Subcutaneous abdominal adipose tissue (tissue), 5 donors: ENCODE data around the gene NRG3.
"Not testable (repeated sequence)": the region's sequence is repeated elsewhere in the genome, so short reads cannot be mapped to it uniquely, and the experiment has no call there.

Experiments
- H3K27ac ChIP-seq: one replicate; pipeline ENCODE4 v1.7.0; 2013; ENCODE audit warnings: low read depth, mild to moderate bottlenecking, inconsistent platforms, low read length, moderate library complexity
- H3K27me3 ChIP-seq, 5 donors: one replicate each; pipeline ENCODE4 v1.7.0; 2013; ENCODE audit warnings: low read length in 5 of 5, inconsistent platforms in 1 of 5; ENCODE audit not compliant: control insufficient read depth in 5 of 5, insufficient read depth in 4 of 5
- H3K36me3 ChIP-seq, 5 donors: one replicate each; pipeline ENCODE4 v1.7.0; 2013; ENCODE audit warnings: low read length in 5 of 5; ENCODE audit not compliant: control insufficient read depth in 5 of 5, insufficient read depth in 5 of 5
- H3K4me1 ChIP-seq, 5 donors: one replicate each; pipeline ENCODE4 v1.7.0; 2013; ENCODE audit warnings: low read length in 5 of 5, mild to moderate bottlenecking in 3 of 5, moderate library complexity in 1 of 5; ENCODE audit not compliant: control insufficient read depth in 5 of 5, insufficient read depth in 5 of 5
- H3K4me3 ChIP-seq, 5 donors: one replicate each; pipeline ENCODE4 v1.7.0; 2013; ENCODE audit warnings: low read length in 5 of 5, low read depth in 1 of 5
- H3K9ac ChIP-seq, 5 donors: one replicate each; pipeline ENCODE4 v1.7.0; 2013; ENCODE audit warnings: low read length in 5 of 5, mild to moderate bottlenecking in 4 of 5, moderate library complexity in 3 of 5
- H3K9me3 ChIP-seq, 5 donors: one replicate each; pipeline ENCODE4 v1.7.0; 2013; ENCODE audit warnings: low read length in 5 of 5; ENCODE audit not compliant: control insufficient read depth in 5 of 5
- donor health status: healthy.
- donor health status: healthy.
- donor health status: healthy.
- donor health status: healthy.
- donor health status: healthy.

Gene NRG3

GRCh38 chr10:82678451-82678850, 803.5 kb downstream of the NRG3 start:
- H3K36me3 ChIP-seq, H3K4me1 ChIP-seq, H3K9ac ChIP-seq, H3K27ac ChIP-seq, H3K9me3 ChIP-seq, H3K4me3 ChIP-seq, H3K27me3 ChIP-seq: not testable (repeated sequence)

- no peaks in the 10 kb centered on the region for H3K36me3 ChIP-seq
- H3K4me3 ChIP-seq = no peak overlapping the region
- no peaks in the 10 kb centered on the region for H3K4me1 ChIP-seq
- H3K27ac ChIP-seq = no peak overlapping the region
- no peak overlapping the region for H3K9ac ChIP-seq
- peaks cover 0 to 6% (median 0%) of the 10 kb centered on the region in 5 donors for H3K9me3 ChIP-seq
- H3K27me3 ChIP-seq = no peaks in the 10 kb centered on the region
These were observed 805.6 kb downstream of the NRG3 start for GRCh38 chr10:82680608-82681007.

DNA sequence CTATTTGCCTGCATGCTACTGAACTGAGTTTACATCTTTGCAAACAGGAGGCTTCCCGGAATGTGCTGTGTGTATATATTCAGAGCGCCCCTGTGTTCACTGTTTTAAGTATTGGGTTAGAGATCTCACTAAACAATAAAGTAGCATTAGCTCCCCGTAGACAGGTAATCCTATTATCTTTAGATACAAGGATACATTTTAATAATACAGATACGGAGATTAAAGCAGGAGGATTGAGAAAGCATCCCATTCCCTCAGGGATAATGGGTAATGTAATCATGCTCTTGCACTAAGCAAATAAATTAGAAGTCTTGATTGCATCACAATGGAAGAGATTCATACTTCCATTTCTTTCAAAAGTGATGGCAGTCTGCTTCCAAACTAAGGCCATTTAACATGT, 809.0 kb downstream of the NRG3 start:
- Histone ChIP-seq H3K36me3 (no peaks in the 10 kb centered on the region), H3K27me3 (no peaks in the 10 kb centered on the region), H3K9ac (no peak overlapping the region), H3K4me1 (no peaks in the 10 kb centered on the region), H3K9me3 (no peaks in the 10 kb centered on the region), H3K27ac (no peak overlapping the region), H3K4me3 (no peak overlapping the region)

DNA sequence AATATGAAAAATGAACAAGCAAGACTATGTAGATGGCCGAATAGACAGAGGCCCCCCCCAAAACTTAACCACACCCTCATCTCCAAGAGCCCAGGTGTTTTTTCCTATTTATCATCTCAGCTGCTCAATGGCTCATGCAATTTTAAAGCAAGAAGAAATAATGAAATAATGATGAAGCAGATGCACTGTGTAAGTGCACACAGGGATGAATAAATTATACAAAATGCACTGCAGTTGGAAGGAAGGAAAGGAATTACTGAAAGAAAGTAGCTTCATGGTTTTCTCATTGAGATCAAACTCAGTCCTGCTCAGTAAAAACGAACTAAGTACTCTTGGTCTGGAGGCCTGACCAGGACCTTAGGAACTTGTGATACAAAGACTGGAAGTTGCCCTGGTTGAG, 810.1 kb downstream of the NRG3 start:
- no peak overlapping the region for H3K9ac ChIP-seq
- H3K9me3 ChIP-seq = no peaks in the 10 kb centered on the region
- H3K27me3 ChIP-seq = no peaks in the 10 kb centered on the region

DNA sequence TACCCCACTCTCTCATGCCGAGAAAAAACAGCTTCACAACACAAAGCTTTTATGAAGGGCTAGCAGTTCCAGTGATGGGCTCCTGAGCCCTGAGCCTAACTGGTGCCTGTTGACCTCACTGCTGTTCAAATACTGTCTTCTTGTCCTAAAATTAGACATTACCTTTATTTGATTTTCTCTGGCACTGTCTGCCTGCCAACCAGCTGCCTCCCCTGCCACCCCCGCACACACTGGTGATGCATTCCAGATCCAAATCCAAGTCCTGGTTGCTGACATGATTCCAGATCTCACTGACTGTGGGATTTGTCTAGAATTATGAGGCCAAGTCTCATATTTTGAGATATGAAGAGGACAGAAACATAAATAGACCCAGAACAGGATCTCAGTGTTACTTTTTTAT, 816.2 kb downstream of the NRG3 start:
- Histone ChIP-seq H3K27me3 (no peaks in the 10 kb centered on the region), H3K4me1 (no peaks in the 10 kb centered on the region), H3K9me3 (peaks cover 0 to 6% (median 4%) of the 10 kb centered on the region in 5 donors), H3K4me3 (no peak overlapping the region), H3K27ac (no peak overlapping the region), H3K36me3 (no peaks in the 10 kb centered on the region), H3K9ac (no peak overlapping the region)

More for the DNA sequence above, 810.1 kb downstream of the NRG3 start:
- Histone ChIP-seq H3K36me3 (no peaks in the 10 kb centered on the region), H3K27ac (no peak overlapping the region), H3K4me1 (no peaks in the 10 kb centered on the region), H3K4me3 (no peak overlapping the region)

- Histone ChIP-seq H3K36me3 (no peaks in the 10 kb centered on the region), H3K4me3 (no peak overlapping the region), H3K4me1 (no peaks in the 10 kb centered on the region), H3K9me3 (peaks cover 0 to 6% (median 4%) of the 10 kb centered on the region in 5 donors), H3K27ac (no peak overlapping the region), H3K27me3 (no peaks in the 10 kb centered on the region), H3K9ac (no peak overlapping the region)
These were observed 817.5 kb downstream of the NRG3 start for GRCh38 chr10:82692458-82692857.

GRCh38 chr10:82721831-82722230, 846.8 kb downstream of the NRG3 start:
- H3K27ac ChIP-seq = no peak overlapping the region
- no peak overlapping the region for H3K4me3 ChIP-seq

GRCh38 chr10:82722273-82722672, 847.3 kb downstream of the NRG3 start:
- Histone ChIP-seq H3K9me3 (peaks cover 0 to 4% (median 0%) of the 10 kb centered on the region in 5 donors), H3K27ac (no peak overlapping the region), H3K9ac (no peak overlapping the region), H3K4me1 (no peaks in the 10 kb centered on the region), H3K27me3 (no peaks in the 10 kb centered on the region), H3K4me3 (no peak overlapping the region), H3K36me3 (no peaks in the 10 kb centered on the region)

More at GRCh38 chr10:82721831-82722230, 846.8 kb downstream of the NRG3 start:
- H3K4me1 ChIP-seq = no peaks in the 10 kb centered on the region
- peaks cover 0 to 4% (median 0%) of the 10 kb centered on the region in 5 donors for H3K9me3 ChIP-seq
- no peak overlapping the region for H3K9ac ChIP-seq
- H3K36me3 ChIP-seq = no peaks in the 10 kb centered on the region
- no peaks in the 10 kb centered on the region for H3K27me3 ChIP-seq

DNA sequence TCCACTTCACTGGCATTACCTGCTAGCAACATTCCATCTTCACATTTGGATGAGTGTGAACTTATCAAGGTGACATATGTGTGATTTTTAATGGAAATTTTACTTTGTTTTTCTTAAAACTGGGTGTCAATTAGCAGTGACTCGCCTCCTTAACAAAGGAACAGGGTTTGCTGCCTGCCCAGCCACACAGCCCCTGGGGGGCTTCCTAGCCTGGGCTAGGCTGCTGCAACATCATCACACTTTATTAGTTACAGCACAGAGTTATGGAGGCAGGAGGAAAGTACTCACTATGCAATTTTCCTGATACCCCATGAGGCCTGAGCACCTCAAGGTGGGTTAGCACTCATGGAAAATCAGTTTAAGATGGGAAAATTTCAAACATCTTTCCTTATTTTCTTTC, 861.3 kb downstream of the NRG3 start:
- no peak overlapping the region for H3K9ac ChIP-seq
- no peak overlapping the region for H3K27ac ChIP-seq
- no peak overlapping the region for H3K4me3 ChIP-seq
- H3K9me3 ChIP-seq = no peaks in the 10 kb centered on the region
- no peaks in the 10 kb centered on the region for H3K36me3 ChIP-seq
- no peaks in the 10 kb centered on the region for H3K27me3 ChIP-seq
- H3K4me1 ChIP-seq = no peaks in the 10 kb centered on the region

- Histone ChIP-seq H3K27me3 (no peaks in the 10 kb centered on the region), H3K4me3 (no peak overlapping the region), H3K4me1 (no peaks in the 10 kb centered on the region), H3K9ac (no peak overlapping the region), H3K36me3 (no peaks in the 10 kb centered on the region), H3K9me3 (no peaks in the 10 kb centered on the region), H3K27ac (no peak overlapping the region)
These were observed 862.6 kb downstream of the NRG3 start for GRCh38 chr10:82737549-82737948.

- H3K9ac ChIP-seq = no peak overlapping the region
- no peaks in the 10 kb centered on the region for H3K9me3 ChIP-seq
- H3K27ac ChIP-seq = no peak overlapping the region
- no peaks in the 10 kb centered on the region for H3K4me1 ChIP-seq
- H3K27me3 ChIP-seq = peaks cover 0 to 3% (median 0%) of the 10 kb centered on the region in 5 donors
- no peak overlapping the region for H3K4me3 ChIP-seq
- H3K36me3 ChIP-seq = no peaks in the 10 kb centered on the region
These were observed 863.6 kb downstream of the NRG3 start for GRCh38 chr10:82738592-82738991.
